Omental fat pad (tissue), 4 donors: ENCODE measurements around the gene NUDT8. TPM values are rescaled to one million over a fixed set of nuclear protein-coding genes. Genes with fewer than 3 reads are reported as not detected.
A peak's percentile ranks its signal among the peaks of the same experiment; 100 is the strongest.
"Not testable (repeated sequence)": the region's sequence is repeated elsewhere in the genome, so short reads cannot be mapped to it uniquely, and the experiment has no call there.

Experiments
- ATAC-seq: fragments of 150-250 bp; one replicate; pipeline ENCODE4 v1.9.1; 2016; ENCODE audit warnings: mild to moderate bottlenecking, moderate library complexity; ENCODE audit not compliant: low FRiP score
- DNase-seq: peaks from one replicate; pipeline ENCODE4 v3.0.0-alpha.2; 2019; ENCODE audit warnings: low spot score
- total RNA-seq, 4 donors: library from RNA; depleted of rRNA; stranded (reverse); fragments of >200 nt; gene quantifications; one replicate each; pipeline ENCODE4 v1.1.0, GENCODE V29; 2016
- TF ChIP-seq, protein P1 (sequence below), 3 donors: fragments of 450-650 bp; IDR thresholded peaks; one replicate each; pipeline ENCODE4 v1.5.1; 2016 to 2017; ENCODE audit warnings: antibody characterized with exemption in 3 of 3, mild to moderate bottlenecking in 3 of 3, moderate library complexity in 2 of 3

Gene NUDT8
- total RNA-seq, 4 donors from 2014 or later = 5.5 to 15.4 (median 9.7) TPM

DNA sequence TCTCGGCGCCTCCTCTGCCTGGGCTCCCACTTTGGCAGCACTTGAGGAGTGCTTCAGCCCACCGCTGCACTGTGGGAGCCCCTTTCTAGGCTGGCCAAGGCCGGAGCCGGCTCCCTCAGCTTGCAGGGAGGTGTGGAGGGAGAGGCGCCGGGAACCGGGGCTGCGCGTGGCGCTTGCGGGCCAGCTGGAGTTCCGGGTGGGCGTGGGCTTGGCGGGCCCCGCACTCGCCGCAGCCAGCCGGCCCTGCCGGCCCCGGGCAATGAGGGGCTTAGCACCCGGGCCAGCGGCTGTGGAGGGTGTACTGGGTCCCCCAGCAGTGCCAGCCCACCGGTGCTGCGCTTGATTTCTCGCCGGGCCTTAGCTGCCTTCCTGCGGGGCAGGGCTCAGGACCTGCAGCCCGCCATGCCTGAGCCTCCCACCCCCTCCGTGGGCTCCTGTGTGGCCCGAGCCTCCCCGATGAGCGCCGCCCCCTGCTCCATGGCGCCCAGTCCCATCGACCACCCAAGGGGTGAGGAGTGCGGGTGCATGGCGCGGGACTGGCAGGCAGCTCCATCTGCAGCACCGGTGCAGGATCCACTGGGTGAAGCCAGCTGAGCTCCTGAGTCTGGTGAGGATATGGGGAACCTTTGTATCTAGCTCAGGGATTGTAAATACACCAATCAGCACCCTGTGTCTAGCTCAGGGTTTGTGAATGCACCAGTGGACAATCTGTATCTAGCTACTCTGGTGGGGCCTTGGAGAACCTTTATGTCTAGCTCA is 10.7 kb downstream of the NUDT8 start:
- DNase-seq, ATAC-seq: not testable (repeated sequence)

DNA sequence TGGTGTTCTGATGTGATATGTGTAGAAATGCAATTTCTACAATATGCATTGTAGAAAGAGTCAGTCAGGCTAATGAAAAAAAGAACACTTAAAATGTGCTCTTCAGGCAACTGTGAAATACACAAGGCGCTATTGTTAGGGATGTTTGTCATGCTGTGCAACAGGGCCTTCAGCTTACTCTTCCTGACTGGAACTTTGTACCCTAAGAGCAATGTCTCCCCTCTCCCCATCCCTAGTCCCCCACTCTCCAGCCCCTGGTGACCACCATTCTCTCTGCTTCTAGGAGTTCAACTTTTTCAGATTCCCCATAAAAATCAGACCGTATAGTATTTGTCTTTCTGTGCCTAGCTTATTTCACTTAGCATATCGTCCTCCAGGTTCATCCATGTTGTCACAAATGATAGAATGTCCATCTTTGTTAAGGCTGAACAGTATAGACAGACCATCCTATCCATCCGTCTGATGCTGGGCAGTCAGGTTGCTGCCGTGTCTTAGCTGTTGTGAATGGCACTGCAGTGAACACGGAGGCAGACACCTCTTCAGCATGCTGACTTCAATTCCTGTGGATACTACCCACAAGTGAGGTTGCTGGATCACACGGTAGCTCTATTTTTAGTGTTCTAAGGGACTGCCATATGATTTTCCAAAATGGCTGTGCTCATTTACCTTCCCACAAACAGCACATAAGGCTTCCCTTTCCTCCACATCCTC is 12.3 kb downstream of the NUDT8 start:
- ATAC-seq (no peak), DNase-seq (no peak)
- TF ChIP-seq, protein P1, sequence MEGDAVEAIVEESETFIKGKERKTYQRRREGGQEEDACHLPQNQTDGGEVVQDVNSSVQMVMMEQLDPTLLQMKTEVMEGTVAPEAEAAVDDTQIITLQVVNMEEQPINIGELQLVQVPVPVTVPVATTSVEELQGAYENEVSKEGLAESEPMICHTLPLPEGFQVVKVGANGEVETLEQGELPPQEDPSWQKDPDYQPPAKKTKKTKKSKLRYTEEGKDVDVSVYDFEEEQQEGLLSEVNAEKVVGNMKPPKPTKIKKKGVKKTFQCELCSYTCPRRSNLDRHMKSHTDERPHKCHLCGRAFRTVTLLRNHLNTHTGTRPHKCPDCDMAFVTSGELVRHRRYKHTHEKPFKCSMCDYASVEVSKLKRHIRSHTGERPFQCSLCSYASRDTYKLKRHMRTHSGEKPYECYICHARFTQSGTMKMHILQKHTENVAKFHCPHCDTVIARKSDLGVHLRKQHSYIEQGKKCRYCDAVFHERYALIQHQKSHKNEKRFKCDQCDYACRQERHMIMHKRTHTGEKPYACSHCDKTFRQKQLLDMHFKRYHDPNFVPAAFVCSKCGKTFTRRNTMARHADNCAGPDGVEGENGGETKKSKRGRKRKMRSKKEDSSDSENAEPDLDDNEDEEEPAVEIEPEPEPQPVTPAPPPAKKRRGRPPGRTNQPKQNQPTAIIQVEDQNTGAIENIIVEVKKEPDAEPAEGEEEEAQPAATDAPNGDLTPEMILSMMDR (IDR thresholded peaks at IDR 0.05) = no peak

DNA sequence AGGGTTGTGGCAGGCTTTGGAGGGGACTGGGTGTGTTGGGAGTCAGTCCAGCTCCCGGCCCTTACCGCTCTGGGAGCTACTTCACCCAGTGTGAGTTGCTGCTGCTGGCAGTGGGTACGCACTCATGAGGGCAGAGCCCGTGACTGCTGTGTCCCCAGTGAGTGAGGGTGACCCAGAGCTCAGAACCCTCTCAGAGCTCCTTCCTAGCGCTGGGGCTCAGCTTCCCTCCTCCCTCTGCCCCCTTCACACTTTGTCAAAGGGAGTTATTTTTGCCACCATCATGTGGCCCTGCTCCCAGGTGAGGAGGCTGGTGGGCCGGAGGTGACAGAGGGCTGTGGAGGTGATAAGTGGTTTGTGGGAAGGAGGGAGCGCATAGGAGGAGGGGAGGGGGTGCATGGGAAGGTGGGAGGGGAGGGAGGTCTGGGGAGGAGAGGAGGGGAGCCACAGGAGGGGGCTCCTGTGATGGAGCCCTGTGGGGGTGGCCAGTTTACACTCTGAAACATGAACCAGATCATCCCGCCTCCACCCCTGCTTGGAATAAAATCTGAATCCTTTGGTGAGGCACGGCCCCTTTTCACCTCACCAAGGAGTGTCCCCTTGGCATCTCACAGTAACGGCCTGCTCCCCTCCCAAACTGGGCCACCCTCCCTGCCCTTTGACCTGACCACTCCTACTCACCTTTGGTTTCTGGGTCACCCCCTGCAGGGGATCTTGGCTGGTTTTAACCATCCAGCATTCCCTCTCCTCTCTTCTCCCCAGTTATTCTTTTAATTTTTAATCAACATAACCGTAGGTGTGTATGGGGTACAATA is 13.1 kb downstream of the NUDT8 start:
- DNase-seq = no peak
- TF ChIP-seq, protein P1 (IDR thresholded peaks at IDR 0.05) = no peak
- ATAC-seq = no peak

DNA sequence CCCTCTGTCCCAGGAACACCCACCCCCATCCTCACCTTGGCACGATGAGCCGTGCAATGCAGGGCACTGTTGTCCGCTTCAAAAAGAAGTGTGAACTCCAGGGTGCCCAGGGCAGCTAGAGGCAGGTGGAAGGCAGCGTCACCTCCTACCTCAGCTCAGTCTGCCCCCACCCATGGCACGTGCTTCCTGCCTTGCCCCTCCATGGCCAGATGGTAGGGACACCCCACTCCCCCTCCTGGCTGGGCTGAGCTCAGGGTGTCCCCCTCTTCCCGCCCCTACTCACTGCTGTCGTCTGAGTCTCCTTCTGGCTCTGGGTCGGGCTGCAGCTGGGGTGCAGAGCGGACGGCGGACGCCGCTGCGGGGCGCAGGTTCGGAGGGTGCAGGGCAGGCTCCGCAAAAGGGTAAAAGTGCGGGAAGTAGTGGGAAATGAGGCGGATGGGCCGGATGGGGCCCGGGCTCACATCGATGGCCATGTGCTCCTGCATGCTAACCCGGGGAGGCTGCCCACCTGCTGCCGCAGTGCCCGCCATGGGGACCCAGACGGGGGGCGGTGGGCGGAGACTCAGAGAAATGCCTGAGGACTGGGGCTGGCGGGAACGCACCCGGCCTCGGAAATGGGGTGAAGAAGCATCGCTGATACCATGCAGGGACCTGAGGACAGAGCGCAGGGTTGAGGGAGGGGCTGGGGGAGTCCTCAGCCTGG is 13.9 kb downstream of the NUDT8 start:
- TF ChIP-seq, protein P1 (IDR thresholded peaks at IDR 0.05) = no peak
- DNase-seq (no peak), ATAC-seq (no peak)

DNA sequence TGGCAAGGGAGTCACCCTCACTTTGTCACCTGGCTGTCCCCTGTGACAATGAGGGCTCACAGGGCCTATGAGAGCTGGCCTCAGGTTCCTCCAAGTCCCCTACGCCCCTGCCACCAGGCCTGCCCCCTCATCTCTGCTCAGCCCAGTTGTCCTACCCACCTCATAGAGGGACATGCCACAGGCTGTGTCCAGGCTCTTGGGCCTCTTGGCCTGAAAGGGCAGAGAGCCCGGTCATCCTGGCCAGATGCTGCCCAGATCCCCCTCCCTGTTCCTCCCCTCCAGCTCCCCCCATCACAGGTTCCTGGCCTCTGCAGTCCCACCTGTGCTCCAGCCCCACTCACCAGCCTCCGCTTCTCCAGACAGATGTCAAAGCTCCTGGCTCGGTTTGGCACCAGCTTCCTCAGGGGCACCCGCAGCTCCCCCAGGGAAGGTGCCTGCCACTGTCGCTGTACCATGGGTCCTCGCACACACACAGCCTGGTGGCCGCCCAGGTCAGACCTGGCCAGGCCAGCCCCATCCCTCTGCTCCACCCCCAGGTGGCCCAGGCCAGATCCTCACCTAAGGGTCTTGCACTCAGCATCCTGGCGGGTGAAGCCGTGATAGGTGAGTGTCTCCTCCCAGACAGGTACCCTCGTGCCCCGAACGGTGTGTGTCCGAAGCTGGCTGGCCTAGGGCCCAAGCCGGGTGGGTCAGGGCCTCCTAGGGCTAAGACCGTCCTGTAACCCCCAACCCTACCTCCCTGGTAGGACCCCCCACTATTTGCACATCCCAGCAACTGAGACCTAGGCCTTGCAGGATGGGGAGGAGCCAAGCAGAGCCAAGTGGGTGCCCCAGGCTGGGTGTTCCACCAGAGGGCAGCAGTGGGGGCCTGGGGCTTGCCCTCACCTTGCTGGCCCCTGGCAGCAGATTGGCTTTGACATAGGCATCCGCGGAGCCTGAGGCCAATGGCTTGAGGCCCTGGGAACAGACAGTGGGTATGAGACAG is 14.7 kb downstream of the NUDT8 start:
- TF ChIP-seq, protein P1 (IDR thresholded peaks at IDR 0.05) = no peak
- ATAC-seq = no peak
- DNase-seq = no peak

DNA sequence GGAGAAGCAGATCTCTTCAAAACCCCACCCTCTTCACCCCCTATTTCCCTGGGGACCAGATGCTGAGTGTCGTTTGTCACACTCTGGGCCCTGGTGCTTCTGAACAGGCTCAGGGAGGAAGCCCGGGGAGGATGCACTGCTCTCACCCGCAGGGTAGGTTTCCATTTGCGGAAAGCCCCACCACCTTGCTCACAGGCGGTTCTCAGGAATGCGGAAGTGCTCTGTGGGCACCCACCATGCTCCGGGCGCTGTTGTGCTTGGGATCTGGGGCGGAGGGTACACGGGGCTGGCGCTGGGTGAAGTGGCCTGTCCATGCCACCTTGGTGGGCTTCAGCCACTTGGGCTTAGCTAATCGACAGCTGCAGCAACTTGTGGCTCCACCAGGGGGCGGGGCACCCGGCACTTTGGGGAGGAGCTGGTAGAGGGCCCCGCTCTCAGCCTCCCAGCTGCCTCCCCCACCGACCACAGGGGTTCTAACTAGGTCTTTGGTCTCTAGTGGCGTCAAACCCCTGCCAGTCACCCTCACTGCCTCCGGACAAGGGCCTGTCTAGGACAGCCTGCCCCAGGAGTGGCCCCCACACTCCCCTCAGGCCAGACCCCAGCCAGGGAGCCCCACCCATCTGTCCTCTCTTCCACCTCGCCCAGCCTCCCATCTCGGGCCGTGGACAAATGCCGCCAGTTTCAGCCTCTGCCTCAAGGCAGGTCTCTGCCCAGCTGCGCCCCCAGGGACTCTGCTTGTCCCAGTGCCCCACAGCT is 15.6 kb downstream of the NUDT8 start:
- DNase-seq (no peak), ATAC-seq (peak; percentile 60)
- TF ChIP-seq, protein P1 (IDR thresholded peaks at IDR 0.05) = peak in 1 of 3 donors; percentile 48
